Skin epidermis (tissue), 12 donors: ENCODE measurements around the gene PIMREG.

Experiments
- H3K27ac ChIP-seq, 21 experiments: fragments of 200-600 bp; sonication (generic) in 11 of 21; one replicate each; pipeline ENCODE4 v1.5.0; 2020; ENCODE audit warnings: mild to moderate bottlenecking in 3 of 21, inconsistent platforms in 2 of 21, moderate library complexity in 2 of 21
- H3K4me3 ChIP-seq, 7 experiments: fragments of 200-600 bp; sonication (generic) in 2 of 7; one replicate each; pipeline ENCODE4 v1.5.0; 2020; ENCODE audit warnings: inconsistent platforms in 2 of 7, mild to moderate bottlenecking in 2 of 7, moderate library complexity in 1 of 7

Gene PIMREG

GRCh38 chr17:6435968-6436367, 8.3 kb upstream of the PIMREG start:
- H3K4me3 ChIP-seq, result no peak overlapping the region
- no peak overlapping the region for H3K27ac ChIP-seq

- H3K27ac ChIP-seq, result no peak overlapping the region
- H3K4me3 ChIP-seq, result no peak overlapping the region
Observed at GRCh38 chr17:6437466-6437865, 6.8 kb upstream of the PIMREG start.

DNA sequence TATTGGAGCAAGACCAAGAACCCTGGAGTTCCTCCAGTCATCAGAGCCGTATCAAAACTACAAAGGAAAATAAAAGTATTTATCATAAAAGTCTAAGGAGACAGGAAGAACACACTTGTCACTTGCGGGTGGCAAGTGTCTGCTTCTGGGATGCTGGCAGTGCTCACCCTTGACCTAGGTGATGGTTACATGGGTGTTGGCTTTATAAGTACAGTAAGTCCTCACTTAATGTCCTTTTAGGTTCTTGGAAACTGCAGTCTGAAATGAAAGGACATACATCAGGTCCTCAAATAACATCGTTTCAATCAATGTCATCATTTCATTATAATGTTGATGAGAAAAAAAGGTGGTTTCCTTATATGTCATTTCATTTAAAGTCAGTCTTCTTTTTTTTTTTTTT, 6.3 kb upstream of the PIMREG start:
- no peak overlapping the region for H3K27ac ChIP-seq
- no peak overlapping the region for H3K4me3 ChIP-seq

DNA sequence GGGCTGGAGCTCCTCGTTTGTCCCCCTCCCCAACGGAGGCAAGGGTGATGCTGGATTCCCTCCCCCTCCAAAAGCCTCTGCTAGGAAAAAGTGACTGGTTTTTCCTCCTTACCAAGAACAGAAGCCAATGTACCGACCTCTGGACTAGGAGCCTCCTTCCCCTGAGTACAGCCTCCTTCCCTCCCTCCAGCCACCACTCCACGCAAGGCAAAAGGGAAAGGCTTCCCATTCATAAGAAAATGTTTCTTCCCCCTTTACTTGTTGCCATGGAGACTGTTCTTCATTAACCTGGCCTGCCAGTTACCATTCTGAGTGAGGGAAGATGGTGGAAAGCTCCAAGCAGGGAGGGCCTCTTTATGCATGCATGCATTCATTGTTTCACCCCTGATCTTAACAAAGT, 4.3 kb upstream of the PIMREG start:
- H3K4me3 ChIP-seq, result no peak overlapping the region
- H3K27ac ChIP-seq, result no peak overlapping the region

DNA sequence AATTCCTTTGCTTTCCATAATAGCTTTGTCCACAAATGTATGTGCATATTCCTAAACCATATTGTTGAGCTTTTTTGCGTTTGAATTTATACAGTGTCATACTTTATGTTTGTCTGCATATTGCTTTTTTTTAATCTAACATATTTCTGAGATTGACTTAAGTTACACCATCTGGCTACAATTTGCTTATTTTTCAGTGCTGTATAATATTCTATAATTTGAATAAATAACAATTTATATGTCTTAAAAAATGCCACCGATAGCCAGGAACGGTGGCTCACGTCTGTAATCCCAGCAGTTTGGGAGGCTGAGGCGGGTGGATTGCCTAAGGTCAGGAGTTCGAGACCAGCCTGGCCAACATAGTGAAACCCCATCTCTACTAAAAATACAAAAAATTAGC, 1.5 kb upstream of the PIMREG start:
- no peak overlapping the region for H3K4me3 ChIP-seq
- H3K27ac ChIP-seq, result no peak overlapping the region

GRCh38 chr17:6444571-6445335, 498 bp downstream of the PIMREG start:
- Histone ChIP-seq H3K4me3 (peak overlapping the region; percentile 32 to 58 (median 50)), H3K27ac (no peak overlapping the region)

GRCh38 chr17:6446516-6447100, 2.4 kb downstream of the PIMREG start:
- Histone ChIP-seq H3K27ac (no peak overlapping the region), H3K4me3 (no peak overlapping the region)

DNA sequence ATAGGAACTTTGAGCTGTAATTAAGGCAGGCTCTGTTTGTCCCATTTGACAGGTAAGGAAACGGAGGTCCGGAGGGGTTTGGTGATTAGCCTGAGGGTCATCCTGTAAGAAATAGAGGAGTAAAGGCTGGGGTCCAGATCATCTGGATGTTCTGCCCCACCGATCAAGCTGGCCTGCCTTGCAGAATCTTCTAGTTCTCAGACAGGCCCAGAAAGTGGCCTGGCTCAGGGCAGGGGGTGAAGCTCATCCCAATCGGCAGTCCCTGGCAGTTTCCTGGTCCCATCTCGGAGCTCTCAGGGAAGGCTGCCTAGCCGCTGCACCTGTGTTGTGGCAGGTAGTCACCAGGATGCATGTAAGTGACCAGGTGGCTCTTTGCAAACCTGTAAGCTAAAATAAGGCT, 4.2 kb downstream of the PIMREG start:
- Histone ChIP-seq H3K4me3 (no peak overlapping the region), H3K27ac (no peak overlapping the region)

DNA sequence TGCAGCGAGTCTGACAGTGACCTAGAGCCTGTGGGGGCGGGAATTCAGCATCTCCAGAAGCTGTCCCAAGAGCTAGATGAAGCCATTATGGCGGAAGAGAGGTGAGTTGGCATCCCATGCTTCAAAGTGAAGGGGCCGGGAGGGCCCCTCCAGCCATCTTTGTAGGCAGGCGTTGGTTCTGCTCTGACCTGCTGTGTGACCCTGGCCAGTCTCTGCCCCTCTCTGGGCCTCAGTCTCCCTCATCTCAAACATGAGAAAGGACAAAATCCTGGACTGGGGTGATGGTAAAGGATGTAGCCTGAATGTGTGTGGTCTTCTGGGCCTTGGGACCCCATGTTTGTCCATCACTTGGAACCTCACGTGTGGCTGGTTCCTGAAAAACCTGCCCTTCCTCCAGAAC, 5.1 kb downstream of the PIMREG start:
- no peak overlapping the region for H3K27ac ChIP-seq
- no peak overlapping the region for H3K4me3 ChIP-seq

GRCh38 chr17:6450926-6451832, 6.9 kb downstream of the PIMREG start:
- H3K27ac ChIP-seq, result no peak overlapping the region
- no peak overlapping the region for H3K4me3 ChIP-seq

- Histone ChIP-seq H3K4me3 (no peak overlapping the region), H3K27ac (no peak overlapping the region)
Observed at GRCh38 chr17:6452471-6453266, 8.4 kb downstream of the PIMREG start.

DNA sequence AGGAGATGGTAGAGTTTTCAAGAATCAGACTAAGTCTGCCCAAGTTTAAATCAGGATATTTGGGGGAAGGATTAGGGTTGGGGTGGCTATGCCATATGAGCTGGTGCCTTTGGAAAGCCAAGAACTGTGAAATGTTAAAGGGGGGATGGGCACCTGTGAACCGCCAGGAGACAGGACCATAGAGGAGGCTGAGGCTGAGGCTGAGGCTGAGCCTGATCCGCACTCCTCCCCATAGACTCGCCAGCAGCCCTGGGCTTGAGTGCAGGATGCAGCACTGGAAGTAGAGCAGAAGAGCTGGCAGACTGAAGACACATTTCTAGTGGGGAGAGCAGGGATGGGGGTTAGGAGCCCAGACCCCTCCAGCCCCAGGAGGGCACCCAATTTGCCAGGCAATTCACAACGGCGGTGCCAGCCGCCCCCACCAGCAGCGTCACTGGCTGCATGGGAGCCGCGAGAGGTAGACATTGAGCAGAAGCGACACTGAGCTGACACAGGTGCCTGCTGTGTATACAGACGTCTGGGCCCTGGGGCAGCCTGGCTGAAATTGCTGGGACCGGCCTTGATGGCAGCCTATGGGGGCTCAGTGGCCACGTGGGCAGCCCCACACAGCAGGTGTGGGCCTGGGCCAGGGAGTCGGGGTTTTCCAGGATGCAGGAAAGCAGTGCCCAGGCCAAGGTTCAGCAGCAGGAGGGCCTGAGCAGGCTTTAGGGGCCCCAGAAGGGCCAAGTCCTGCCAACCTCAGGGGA, 9.2 kb downstream of the PIMREG start:
- Histone ChIP-seq H3K27ac (no peak overlapping the region), H3K4me3 (no peak overlapping the region)

DNA sequence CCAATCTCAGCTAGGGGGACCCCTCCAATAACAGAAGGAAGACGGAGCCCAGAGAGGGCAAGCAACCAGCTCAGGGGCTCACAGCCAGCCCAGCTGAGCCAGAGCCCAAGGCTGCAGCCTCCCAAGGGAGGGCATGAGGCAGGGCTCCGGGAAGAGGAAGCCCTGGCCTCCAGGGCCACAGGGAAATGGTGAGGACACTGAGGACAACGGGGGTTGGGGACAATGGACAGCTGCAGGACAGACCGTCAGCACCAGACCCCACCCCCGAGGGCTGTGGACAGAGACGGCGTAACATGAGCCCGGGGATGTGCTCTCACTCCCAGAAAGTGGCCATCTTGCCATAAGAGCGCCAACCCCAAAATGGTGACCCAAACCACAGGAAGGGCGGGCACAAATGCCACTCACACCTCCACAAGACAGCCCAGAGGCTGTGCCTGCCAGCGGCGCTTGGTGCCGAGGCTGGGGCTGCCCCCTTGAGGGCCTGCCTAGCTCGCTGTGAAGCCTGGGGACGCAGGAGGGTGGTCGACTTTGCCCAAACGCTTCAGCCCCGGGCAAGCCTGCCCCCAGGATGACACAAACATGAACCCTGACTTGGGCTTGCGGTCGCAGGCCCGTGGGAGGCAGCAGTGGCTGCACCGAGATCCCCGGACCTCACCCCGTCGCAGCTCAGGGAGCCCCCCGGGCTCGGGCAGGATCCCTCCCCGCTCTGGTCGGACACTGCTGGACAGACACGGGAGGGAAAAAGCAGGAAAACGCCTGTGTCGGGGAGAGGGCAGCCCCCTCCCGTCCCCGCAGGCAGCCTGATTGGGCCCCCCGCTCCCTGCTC, 10.5 kb downstream of the PIMREG start:
- Histone ChIP-seq H3K4me3 (peak overlapping the region in 3 of 7 experiments; percentile 6 to 17 (median 6)), H3K27ac (peak overlapping the region in 3 of 21 experiments; percentile 32 to 73 (median 58))

DNA sequence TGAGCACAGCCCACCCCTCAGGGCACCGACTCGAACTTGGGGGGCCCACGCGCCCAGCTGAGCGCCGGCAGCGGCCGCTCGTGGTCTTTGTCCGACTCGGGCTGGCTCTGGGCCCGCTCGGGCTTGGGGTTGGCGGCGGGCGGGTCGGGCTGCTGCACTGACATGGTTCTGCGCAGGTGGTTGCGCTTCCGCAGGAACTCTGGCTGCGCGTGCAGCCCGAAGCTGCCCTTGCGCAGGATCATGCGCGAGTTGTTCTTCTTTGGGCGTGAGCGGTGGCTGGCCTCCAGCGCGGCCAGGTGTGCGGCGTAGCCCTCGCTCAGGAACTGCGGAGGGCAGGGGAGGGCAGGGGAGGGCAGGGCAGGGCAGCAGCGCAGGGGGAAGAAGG, 11.1 kb downstream of the PIMREG start:
- Histone ChIP-seq H3K27ac (peak overlapping the region in 3 of 21 experiments; percentile 32 to 73 (median 58)), H3K4me3 (peak overlapping the region in 3 of 7 experiments; percentile 6 to 17 (median 6))

- Histone ChIP-seq H3K4me3 (no peak overlapping the region), H3K27ac (no peak overlapping the region)
Observed at GRCh38 chr17:6456321-6456720, 12.1 kb downstream of the PIMREG start.

DNA sequence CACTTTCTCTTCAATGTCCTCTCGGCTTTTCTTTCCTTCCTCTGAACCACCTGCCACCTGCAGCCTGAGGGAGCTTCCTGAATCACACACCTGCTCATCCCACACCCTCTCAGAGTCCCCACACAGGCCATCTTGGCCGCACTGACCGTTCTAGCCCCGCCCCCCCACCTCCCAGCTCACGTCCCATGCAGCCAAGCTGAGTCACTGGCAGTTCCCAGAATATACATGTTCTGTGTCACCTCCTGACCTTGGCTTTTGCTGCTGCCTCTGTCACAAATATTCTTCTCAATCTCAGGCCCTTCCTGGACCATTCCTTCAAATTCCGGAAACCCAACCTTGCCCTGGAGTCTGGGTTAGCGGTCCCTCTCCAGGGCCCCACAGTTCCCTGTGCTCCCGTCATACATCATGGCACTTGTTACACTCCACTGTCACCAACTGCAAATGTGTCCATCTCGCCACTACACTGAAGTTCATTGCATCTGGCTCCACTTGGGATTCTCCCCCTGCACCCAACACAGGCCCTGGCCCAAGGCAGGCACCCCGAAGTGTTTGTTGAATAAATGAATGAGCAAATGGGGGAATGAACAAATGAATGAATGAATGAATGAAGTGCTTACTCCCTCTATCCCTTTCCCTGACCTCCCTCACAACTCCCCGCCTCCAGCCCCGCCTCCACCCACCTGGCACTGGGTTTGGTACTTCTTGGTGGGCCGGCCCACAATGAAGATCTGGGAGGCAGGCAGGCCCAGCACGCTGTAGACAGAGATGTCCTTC, 12.8 kb downstream of the PIMREG start:
- no peak overlapping the region for H3K4me3 ChIP-seq
- no peak overlapping the region for H3K27ac ChIP-seq

- Histone ChIP-seq H3K27ac (no peak overlapping the region), H3K4me3 (no peak overlapping the region)
Observed at GRCh38 chr17:6457688-6458459, 13.6 kb downstream of the PIMREG start.
